WERI-Rb-1 (cell line): ENCODE measurements around the gene CPA2.
"Not testable (repeated sequence)": the region's sequence is repeated elsewhere in the genome, so short reads cannot be mapped to it uniquely, and the experiment has no call there.

Experiments
- DNase-seq: peaks from one replicate; pipeline ENCODE4 v3.0.0-alpha.2; 2020
- H3K27ac ChIP-seq: fragments of 250-450 bp; sonication (Bioruptor Pico); 2 replicates; pipeline ENCODE4 v1.5.1; 2020; ENCODE audit warnings: mild to moderate bottlenecking, moderate library complexity
- H3K27me3 ChIP-seq: fragments of 250-450 bp; sonication (Bioruptor Pico); 2 replicates; pipeline ENCODE4 v1.5.1; 2021; ENCODE audit warnings: mild to moderate bottlenecking, low read depth, moderate library complexity; ENCODE audit not compliant: insufficient read depth, severe bottlenecking
- H3K36me3 ChIP-seq: fragments of 250-450 bp; sonication (Bioruptor Pico); 2 replicates; pipeline ENCODE4 v1.5.1; 2020; ENCODE audit warnings: mild to moderate bottlenecking, moderate library complexity
- H3K4me3 ChIP-seq: 2 replicates; pipeline ENCODE4 v1.5.1; 2011; ENCODE audit warnings: low read depth, mild to moderate bottlenecking, control low read depth, low read length
- H3K9me3 ChIP-seq: fragments of 250-450 bp; sonication (Bioruptor Pico); 2 replicates; pipeline ENCODE4 v1.5.1; 2021; ENCODE audit warnings: mild to moderate bottlenecking, moderate library complexity; ENCODE audit not compliant: severe bottlenecking
- CTCF ChIP-seq: IDR thresholded peaks from 2 replicates; pipeline ENCODE4 v1.5.1; 2011; ENCODE audit warnings: low read depth, mild to moderate bottlenecking, control low read depth, inconsistent platforms, low read length

The CPA2 gene

GRCh38 chr7:130304878-130305277, 38.2 kb downstream of the CPA2 start:
- Histone ChIP-seq H3K9me3 (no peaks in the 10 kb centered on the region), H3K36me3 (no peaks in the 10 kb centered on the region), H3K4me3 (no peak overlapping the region), H3K27me3 (no peaks in the 10 kb centered on the region), H3K27ac (no peak overlapping the region)
- TF ChIP-seq CTCF, result no peak
- DNase-seq, result no peak

DNA sequence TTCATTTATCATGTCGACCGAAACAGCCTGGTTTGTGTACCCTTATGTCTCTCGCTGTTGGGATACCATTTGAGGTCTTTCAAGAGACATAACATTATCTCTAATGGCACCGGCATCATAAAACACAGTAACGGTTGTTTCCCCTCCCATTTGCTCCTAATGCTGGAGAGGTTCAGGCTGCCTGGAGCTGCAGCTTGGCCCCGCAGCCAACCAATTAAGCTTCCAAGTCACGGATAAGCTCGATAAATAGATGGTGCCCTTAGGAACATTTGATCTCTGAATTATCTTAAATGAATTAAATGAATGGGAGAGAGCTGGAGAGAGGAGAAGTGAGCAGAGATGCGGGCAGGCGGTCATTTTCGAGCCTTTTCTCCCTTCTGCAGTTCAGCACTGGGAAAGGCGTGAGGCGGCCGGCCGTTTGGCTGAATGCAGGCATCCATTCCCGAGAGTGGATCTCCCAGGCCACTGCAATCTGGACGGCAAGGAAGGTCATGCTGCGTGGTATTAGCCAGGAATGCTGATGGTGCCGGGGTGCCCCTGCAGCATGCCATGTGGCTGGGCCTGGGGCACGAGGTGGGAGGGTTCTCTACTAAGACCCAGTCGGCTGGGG, 38.9 kb downstream of the CPA2 start:
- Histone ChIP-seq H3K27ac (no peak overlapping the region), H3K9me3 (no peaks in the 10 kb centered on the region), H3K4me3 (no peak overlapping the region), H3K27me3 (no peaks in the 10 kb centered on the region), H3K36me3 (no peaks in the 10 kb centered on the region)
- DNase-seq, result no peak
- TF ChIP-seq CTCF, result no peak

DNA sequence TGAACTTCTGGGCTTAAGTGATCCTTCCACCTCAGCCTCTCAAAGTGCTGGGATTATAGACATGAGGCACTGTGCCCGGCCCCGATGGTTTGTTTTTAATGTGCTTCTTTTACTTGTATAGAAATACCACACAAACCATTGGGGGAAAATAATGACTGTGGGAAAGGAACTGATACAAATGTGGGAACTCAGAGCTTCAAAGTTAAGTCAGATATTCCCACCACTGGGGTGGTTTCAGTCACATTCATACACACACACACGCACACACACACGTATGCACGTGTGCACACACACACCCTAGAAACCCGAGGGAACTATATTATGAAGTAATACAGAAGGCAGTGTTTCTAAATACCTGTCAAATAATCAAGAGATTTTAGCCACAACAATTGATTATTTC, 43.3 kb downstream of the CPA2 start:
- Histone ChIP-seq H3K36me3 (no peaks in the 10 kb centered on the region), H3K9me3 (peaks cover 3% of the 10 kb centered on the region), H3K27me3 (no peaks in the 10 kb centered on the region), H3K4me3 (no peak overlapping the region), H3K27ac (no peak overlapping the region)
- no peak for TF ChIP-seq CTCF
- DNase-seq, result no peak

DNA sequence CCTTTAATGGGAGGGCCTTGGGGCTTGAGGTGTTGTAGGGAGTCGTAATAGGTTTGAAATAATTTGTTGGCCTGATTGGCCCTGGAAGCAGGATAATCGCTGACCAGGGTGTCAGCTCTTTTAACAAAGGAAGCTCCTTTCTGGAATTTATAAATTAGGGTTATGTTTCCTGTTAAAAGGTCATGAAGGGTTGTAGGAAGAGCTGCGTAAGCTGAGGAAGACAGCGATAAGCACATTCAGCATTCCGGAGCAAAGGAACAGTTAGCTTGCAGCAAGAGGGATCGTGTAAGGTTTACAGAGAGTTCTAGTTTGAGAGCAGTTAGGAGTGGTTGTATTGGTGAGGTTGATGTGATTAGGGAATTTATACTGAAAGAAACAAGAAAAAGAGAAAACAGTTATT, 47.6 kb downstream of the CPA2 start:
- TF ChIP-seq CTCF, result no peak
- Histone ChIP-seq H3K27ac (no peak overlapping the region), H3K9me3 (peaks cover 3% of the 10 kb centered on the region), H3K27me3 (no peaks in the 10 kb centered on the region), H3K36me3 (no peaks in the 10 kb centered on the region), H3K4me3 (no peak overlapping the region)
- no peak for DNase-seq

- H3K27me3 ChIP-seq, result no peaks in the 10 kb centered on the region
- DNase-seq, result no peak
- no peaks in the 10 kb centered on the region for H3K36me3 ChIP-seq
- no peak for TF ChIP-seq CTCF
- no peak overlapping the region for H3K27ac ChIP-seq
- no peaks in the 10 kb centered on the region for H3K9me3 ChIP-seq
- H3K4me3 ChIP-seq, result no peak overlapping the region
These were observed 52.9 kb downstream of the CPA2 start for GRCh38 chr7:130319541-130319940.

DNA sequence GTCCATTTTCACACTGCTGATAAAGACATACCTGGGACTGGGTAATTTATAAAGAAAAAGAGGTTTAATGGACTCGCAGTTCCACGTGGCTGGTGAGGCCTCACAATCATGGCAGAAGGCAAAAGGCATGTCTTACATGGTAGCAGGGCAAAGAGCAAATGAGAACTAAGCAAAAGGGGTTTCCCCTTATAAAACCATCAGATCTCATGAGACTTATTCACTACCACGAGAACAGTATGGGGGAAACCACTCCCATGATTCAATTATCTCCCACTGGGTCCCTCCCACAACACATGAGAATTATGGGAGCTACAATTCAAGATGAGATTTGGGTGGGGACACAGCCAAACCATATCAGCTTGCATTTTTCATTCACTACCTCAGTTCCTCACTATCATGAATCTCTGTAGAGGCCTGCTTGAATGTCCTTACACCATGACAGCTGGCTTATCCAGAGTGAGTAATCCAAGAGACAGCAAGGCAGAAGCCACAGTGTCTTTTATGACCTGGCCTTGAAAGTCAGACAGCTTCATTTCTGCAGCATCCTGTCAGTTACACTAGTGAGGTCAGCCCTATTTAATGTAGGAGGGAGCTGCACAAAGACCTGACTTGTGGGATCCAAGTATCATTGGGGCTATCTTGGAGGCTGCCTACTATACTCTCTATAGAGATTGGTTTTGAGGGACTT, 55.0 kb downstream of the CPA2 start:
- H3K27ac ChIP-seq, DNase-seq, H3K4me3 ChIP-seq, H3K9me3 ChIP-seq, H3K27me3 ChIP-seq, H3K36me3 ChIP-seq: not testable (repeated sequence)
